Activated CD8-positive, alpha-beta memory T cell treated with anti-CD3 and anti-CD28 coated beads, Interleukin-2, amount 50 U/mL, for 24 hours (primary cell): ENCODE results near the gene FAM199X.

Experiments
- DNase-seq: peaks from one replicate; pipeline ENCODE4 v3.0.0-alpha.2; 2020; ENCODE audit errors: extremely low read depth

FAM199X gene

GRCh38 chrX:104165894-104166734, at the start of gene FAM199X:
Gene FAM199X (plus strand): TSS chrX:104166453. CDS start chrX:104166786, 333 bp downstream.
- DNase-seq = peak; percentile 39

DNA sequence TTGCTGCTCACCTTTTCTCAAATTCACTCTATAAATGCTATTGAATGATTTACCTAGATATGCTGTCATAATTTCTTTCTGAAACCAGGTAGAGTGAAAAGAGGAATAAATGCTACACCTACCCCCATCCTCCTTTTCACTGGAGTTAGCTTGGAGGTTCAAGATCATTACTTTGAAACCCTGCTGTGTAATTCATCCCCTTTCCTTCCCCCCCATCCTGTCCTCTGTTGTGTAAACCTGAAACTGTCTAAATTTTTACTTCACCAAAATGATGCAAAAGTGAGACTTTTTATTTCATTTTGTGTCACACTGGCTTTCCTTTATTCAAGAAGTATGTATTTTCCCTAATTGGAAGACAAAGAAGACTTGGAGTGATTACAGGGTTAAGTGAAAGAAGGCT, 48.5 kb upstream of the FAM199X start:
- no peak for DNase-seq

GRCh38 chrX:104118765-104119164, 47.5 kb upstream of the FAM199X start:
- DNase-seq = no peak

- DNase-seq = no peak
Observed at GRCh38 chrX:104122829-104123228, 43.4 kb upstream of the FAM199X start.

- DNase-seq = no peak
Observed at GRCh38 chrX:104126856-104127255, 39.4 kb upstream of the FAM199X start.

DNA sequence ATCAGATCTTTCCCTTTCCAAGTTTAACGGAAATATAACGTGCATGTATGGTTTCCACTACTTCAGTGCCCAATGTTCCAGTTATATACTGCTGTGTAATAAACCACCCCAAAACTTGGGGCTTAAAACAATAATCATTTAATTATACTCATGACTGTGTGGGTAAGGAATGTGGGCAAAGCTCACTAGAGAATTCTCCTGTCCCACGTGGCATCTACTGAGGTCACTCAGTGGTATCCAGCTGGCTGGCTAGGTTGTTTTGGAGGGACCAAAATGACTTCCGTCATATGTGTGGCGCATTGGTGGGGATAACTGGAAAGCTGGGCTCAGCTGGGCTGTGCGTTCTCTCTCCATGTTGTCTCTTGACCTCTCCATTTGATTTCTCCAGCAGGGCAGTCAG, 35.4 kb upstream of the FAM199X start:
- DNase-seq = no peak

DNA sequence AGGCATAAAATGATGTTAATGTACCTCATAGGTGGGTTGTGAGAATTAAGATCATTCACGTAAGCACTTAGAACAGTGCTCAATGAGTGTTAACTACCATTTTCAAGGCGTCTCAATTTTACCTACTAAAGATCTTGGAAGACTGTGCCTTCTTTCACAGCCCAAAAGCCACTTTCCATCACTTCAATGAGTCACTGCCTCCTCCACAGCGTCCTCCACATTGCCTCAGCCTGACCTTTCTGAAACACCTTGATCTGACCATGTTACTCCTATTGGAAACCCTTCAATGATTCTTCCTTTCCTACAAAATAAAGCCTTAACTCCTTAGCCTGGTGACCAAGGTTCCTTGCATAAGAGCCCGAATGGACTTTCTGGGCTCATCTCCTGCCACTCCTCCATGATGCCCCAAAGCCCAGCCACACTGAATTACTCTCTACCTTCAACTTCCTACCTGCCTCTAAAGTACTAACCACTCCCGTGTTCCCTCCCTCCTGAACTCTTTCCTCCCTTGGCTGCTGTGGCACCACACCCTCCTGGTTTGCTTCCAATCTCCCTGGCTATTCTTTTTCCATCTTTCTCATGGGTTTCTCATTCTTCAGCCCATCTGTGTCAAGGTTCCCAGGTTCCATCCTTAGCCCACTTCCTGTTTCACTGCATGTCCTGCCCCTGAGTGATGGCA, 31.5 kb upstream of the FAM199X start:
- no peak for DNase-seq

- DNase-seq = no peak
Observed at GRCh38 chrX:104135677-104136076, 30.6 kb upstream of the FAM199X start.

GRCh38 chrX:104136241-104137019, 29.8 kb upstream of the FAM199X start:
- no peak for DNase-seq

- no peak for DNase-seq
Observed at GRCh38 chrX:104137496-104137895, 28.8 kb upstream of the FAM199X start.

GRCh38 chrX:104141087-104141760, 25.0 kb upstream of the FAM199X start:
- DNase-seq = no peak

DNA sequence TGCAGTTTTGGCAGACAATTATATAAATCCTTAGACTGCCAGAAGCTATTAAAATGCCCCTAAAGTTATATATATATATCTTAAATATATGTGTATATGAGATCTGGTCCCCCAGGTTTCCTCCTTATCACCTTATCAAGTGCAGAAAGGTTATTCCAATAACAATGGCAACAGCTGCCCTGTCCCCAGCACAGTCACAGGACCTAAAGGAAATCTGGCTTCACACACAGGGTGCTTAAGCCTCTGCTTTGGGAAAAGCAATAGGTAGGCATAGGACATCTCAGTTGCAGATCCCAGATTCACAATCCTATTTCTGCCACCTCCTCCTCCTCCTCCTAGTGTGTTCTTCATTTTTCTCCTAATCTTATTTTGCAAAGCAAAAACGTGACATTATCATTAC, 15.2 kb upstream of the FAM199X start:
- DNase-seq = no peak

DNA sequence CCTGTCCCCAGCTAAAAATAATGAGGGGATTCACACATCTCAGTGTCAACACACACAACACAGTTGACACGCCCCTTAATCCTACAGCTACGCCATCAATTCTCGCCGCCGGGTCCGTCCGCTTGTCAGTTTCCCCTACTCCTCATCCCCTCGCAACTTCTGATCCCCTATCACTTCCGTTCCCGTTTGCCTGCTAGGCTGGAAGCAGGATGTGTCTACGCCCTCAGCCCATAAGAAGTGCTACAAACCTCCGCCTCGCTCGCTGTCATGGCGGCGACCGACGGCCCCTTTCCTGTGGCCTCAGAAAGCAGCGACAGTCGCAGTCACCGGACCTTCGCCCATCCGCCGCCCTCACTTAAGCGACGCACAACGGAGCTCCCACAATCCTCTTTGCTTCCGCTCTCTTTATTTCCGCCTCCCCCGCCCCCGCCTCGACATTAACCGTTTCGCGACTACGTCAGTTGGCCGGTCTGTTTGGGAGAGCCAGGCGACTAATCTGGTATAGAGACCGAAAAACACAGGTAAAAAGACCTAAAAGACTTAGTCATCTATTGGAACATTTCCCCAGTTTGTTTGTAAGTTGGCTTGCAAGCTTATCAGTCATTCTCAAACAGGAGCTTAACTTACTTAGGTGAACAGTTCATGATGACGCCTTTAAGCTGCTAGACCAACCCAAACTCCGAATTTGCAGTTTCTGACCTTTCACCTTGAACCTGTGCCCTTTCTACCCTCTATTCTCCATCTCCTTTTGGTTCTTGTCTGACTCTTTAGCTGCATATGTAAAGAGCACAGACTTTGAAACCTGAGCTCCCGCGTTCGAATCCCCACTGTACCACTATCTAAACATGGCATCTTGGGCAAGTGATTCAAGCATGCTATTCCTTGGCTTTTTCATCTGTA, 9.4 kb upstream of the FAM199X start, which contains the start of gene SLC25A53:
TSS of gene SLC25A53 (minus strand) at position 380 of the 900 bp plus-strand sequence. CDS start 51,752 bp downstream, outside the sequence.
- peak; percentile 39 for DNase-seq

DNA sequence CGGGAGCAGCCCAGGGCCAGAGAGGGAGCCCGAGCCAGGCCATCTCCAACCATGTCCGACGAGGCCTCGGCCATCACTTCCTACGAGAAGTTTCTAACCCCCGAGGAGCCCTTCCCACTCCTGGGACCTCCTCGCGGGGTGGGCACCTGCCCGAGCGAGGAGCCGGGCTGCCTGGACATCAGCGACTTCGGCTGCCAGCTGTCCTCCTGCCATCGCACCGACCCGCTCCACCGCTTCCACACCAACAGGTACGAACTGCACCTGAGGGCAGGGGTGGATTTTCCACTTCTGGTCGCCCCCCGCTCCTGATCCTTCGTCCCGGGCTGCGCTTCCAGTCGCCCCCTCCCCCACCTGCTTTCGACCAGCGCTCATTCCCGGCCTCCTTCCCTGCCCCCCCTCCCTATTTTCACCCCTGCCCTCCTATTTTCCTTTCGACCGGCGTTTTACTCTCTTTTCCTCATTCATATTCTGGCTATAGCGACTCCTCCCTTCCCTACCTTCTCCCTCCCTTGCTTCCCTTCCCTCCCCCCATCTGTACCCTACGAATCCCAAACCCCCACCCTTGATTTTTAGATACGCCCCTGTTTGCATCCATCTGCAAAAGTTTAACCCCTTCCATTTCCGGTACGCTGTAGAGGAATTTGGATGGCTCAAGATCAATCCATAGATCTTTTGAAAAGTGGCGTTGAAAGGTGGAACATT, 633 bp downstream of the FAM199X start:
- DNase-seq = no peak

DNA sequence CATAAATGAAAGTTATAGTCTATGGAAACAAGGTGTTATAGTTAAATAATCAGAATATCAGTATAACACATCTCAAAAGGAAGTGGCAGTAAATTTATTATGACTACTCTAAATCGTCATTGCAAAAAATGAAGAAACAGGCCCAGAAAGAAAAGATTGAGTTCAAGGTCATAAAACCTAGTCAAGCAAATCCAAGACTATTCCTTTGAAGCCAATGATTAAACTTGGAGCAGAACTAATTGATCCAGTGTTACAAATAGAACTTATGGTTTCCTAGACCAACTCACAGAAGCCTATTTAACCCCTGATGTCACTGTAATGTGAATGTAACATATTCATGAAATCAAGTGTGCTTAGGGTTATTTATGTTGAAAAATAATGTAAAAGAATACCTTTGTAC, 1.9 kb downstream of the FAM199X start:
- DNase-seq = no peak

DNA sequence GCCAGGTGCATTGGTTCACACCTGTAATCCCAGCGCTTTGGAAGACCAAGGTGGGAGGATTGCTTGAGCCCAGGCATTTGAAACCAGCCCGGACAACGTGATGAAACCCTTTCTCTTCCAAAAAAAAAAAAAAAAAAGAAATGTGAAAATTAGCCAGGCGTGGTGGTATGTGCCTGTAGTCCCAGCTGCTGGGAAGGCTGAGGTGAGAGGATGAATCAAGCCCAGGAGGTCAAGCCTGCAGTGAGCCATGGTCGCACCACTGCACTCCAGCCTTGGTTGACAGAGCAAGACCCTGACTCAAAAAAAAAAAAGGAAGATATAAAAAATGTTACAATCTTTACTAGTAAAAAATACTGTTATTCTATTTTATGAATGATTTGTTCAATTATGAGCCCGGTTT, 5.9 kb downstream of the FAM199X start:
- DNase-seq = no peak

DNA sequence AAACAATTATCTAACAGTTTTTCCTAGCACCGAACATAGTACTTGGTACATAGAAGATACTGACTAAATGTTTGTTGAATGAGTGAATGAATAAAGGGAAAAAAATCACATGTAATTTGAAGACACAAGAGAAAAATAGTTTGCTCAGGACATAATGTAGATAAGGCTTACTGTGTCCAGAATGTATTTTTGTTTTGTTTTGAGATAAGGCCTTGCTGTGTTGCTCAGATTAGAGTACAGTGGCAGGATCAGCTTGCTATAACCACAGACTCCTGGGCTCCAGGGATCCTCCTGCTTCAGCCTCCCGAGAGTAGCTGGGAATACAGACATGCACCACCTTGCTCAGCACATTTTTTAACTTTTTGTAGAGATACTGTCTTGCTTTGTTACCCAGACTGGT, 6.5 kb downstream of the FAM199X start:
- DNase-seq = no peak

DNA sequence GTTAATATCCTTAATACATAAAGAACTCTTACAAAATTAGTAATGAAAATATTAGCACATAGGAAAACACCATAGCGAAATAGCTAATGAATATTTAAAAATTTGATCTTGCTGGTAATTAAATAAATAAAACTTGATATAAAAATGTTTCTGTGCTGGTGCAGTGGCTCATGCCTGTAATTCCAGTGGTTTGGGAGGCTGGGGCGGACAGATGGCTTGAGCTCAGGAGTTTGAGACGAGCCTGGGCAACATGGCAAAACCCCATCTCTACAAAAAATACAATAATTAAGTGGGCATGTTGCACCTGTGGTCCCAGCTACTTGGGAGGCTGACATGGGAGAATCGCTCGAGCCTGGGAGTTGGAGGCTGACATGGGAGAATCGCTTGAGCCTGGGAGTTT, 7.6 kb downstream of the FAM199X start:
- no peak for DNase-seq

GRCh38 chrX:104183685-104184084, 17.4 kb downstream of the FAM199X start:
- DNase-seq = no peak

GRCh38 chrX:104187931-104188330, 21.7 kb downstream of the FAM199X start:
- DNase-seq = no peak
